ENCODE data around the gene GRK4.

GRK4 gene

GRCh38 chr4:3017504-3017903 is 54.1 kb downstream of the GRK4 start:
- no peak for DNase-seq

DNA sequence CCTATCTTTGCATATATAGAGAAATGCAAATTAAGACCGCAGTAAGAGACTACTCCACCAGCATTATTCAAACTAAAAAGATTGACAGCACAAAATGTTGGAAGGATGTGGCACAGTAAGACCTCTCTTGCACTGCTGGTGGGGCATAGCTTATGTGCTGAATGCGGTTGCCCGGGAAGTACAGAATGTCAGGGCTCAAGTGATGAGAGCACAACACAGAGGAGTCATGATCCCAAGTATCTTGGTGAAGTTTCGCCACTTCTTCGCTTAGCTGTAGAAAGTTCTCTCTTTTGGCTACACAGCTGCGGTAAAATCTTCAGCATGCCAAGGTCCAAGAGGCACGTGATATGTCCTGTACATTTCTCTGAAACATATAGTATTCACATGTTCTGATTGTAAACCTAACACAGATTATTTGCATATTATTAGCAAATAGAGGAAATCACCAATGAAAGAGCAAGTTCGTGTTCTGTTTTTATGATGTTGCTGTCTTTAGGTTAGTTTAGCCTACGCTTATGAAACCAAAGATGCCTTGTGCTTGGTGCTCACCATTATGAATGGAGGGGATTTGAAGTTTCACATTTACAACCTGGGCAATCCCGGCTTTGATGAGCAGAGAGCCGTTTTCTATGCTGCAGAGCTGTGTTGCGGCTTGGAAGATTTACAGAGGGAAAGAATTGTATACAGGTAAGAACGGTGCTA is 55.9 kb downstream of the GRK4 start:
- no peak for DNase-seq

DNA sequence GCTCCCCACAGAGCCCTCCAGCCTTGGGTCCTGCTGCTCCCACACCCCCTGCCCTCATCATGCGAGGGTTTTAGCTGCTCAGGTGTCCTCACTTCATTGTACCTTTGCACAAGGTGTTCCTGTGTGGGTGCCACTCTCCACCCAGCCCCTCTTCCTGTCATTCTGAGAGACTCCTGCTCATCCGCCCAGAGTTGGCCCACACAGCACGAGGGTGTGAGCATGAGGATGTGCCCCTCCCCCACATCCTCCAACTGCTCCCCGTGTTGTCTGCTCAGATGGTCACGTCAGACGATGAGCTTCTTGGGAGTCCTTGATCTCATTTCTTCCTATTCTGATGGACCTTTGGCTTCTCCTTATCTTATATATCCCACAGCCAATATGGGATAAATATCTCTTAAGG is 57.8 kb downstream of the GRK4 start:
- no peak for DNase-seq

- DNase-seq, result no peak
These were observed 58.3 kb downstream of the GRK4 start for GRCh38 chr4:3021627-3022026.

DNA sequence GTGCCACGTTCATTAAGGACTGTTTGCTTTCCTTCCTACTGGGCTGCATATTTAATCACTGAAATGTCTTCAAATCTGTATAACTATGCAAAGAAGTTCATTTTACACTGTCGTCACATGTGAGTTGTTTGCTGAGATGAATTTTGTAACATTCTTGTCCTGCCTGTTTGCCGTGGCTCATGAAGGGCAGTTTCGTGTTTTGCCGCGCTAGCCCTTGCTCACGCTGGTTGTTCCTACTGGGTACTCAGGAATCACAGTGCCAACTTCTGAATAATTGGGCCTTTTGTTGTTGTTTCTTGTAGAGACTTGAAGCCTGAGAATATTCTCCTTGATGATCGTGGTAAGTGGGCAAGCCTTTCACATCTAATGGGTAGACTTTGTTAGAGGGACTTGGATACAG is 58.7 kb downstream of the GRK4 start:
- DNase-seq, result no peak

- no peak for DNase-seq
These were observed 59.3 kb downstream of the GRK4 start for GRCh38 chr4:3022651-3023050.

DNA sequence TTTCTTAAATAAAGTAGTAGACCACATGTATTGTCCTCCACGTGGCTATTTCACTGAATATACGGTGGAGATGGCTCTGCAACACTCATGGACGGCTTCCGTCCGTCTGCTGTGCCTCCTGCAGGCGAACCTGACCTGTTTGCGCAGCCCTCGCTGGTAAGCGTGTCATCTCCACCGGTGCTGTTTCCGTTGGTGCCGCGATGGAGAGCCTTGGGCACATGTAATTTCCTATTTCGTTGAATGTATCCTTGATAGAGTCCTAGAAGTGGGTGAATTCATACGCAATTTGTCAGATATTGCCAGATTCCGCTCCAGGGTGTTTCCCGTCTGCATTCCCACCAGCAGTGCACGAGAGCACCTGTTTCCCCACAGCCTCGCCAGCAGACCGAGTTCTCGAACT is 62.5 kb downstream of the GRK4 start:
- DNase-seq, result no peak

- no peak for DNase-seq
These were observed 63.2 kb downstream of the GRK4 start for GRCh38 chr4:3026540-3026939.

GRCh38 chr4:3029464-3029863 is 66.1 kb downstream of the GRK4 start:
- no peak for DNase-seq

GRCh38 chr4:3030566-3031356 is 67.4 kb downstream of the GRK4 start:
- no peak for DNase-seq

DNA sequence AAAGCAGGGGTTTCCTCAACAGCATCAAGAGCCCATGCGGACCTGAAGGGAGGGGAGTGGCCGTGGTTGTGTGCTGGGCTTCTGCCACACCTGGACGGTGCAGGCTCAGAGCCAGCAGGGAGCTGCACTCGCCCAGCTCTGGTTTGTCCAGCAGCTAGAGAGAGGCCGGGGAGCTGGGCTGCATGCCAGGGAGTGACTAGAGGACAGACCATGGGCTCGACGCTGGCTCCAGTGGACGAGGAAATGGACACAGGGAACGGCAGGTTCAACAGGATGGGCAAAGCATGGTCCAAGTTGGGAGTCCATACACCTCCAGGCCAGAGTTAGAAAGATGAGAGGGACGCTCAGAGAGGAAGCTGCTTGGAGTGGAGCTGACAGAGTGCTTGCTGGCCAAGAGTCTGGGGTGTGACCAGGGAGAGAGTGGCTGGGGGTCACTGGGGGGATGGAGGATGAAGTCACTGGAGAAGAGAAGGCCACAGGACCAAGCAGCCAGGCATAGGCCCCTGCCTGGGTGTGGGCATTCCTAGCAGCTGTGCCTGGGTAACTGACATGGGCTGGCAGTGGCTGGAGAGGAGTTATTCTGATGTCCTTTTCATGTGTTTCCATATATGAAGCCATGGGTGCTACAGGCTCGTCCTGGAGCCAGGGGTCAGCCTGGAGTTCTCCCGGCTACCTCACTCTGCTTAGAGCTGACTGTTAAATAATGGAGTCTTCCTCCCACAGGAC is 68.1 kb downstream of the GRK4 start:
- no peak for DNase-seq

- no peak for DNase-seq
These were observed 70.9 kb downstream of the GRK4 start for GRCh38 chr4:3034231-3034630.

DNA sequence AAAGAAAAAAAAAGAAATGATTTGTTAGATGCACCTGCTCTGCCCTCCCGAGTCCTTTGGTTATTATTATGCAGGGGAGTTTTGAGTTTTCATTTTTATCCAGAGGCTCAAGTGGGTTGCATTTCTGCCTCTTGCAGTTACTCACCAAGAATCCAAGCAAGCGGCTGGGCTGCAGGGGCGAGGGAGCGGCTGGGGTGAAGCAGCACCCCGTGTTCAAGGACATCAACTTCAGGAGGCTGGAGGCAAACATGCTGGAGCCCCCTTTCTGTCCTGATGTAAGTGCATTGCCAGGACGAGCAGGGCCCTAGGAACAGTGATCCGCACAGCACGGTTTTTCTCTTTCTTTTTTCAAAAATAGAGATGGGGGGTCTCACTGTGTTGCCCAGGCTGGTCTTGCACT is 71.9 kb downstream of the GRK4 start:
- DNase-seq, result no peak

GRCh38 chr4:3035674-3036073 is 72.3 kb downstream of the GRK4 start:
- DNase-seq, result no peak

GRCh38 chr4:3036131-3036952 is 73.0 kb downstream of the GRK4 start:
- DNase-seq, result no peak

- no peak for DNase-seq
These were observed 74.6 kb downstream of the GRK4 start for GRCh38 chr4:3037957-3038461.

- no peak for DNase-seq
These were observed 76.5 kb downstream of the GRK4 start for GRCh38 chr4:3039706-3040366.

GRCh38 chr4:3040452-3041191 is 77.3 kb downstream of the GRK4 start:
- no peak for DNase-seq

GRCh38 chr4:3041192-3042142 is 78.1 kb downstream of the GRK4 start:
- DNase-seq, result no peak

DNA sequence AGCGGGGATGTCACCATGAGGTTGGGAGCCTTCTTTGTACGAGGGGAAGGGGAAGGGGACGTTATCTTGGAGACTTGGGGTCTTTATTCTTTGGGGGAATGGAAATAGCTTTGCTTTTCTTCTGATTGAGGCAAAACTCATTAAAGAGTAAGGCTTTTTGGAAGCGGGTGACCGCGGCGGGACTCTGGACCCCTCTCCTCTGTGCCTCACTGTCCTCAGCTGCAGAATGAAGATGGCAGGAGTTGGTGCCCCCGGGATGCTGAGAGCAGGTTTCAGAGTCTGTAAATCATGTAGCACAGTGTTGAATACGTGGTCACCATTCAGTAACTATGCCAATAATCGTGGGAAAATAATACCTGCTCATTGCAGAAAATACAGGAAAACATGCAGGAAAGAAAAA is 78.9 kb downstream of the GRK4 start:
- DNase-seq, result no peak
